IMR-90 (cell line): ENCODE measurements around the gene SELP. TPM values are rescaled to one million over a fixed set of nuclear protein-coding genes. Genes with fewer than 3 reads are reported as not detected.

Source experiments
- ATAC-seq: fragments of 200-7000 bp; cut with Tn5 transposase; 2 replicates; pipeline ENCODE4 v1.9.1; 2020; ENCODE audit warnings: low read depth, mild to moderate bottlenecking, moderate library complexity
- BruUV-seq: library from RNA; stranded (reverse); fragments of 400-500 nt; replicated peaks from 2 replicates; lab custom pipeline; 2021; lab: Mats Ljungman, UMichigan
- CTCF ChIA-PET: fragments of 300-600 bp; formaldehyde crosslinking; extraction: SDS; loops from one replicate; lab custom pipeline; 2021; ENCODE audit warnings: antibody characterized with exemption; lab: Yijun Ruan, JAX
- POLR2A ChIA-PET: fragments of 300-600 bp; sonication (Branson Sonifier 250); formaldehyde crosslinking; loops from one replicate; lab custom pipeline; 2022; ENCODE audit warnings: antibody characterized with exemption; ENCODE audit not compliant: unreplicated experiment; lab: Charles Lee
- DNase-seq: peaks from one replicate; pipeline ENCODE4 v3.0.0; 2013
- H2AFZ ChIP-seq: replicated peaks from 2 replicates; pipeline ENCODE3; 2013; ENCODE audit warnings: low read length, mild to moderate bottlenecking; ENCODE audit not compliant: poor library complexity
- H2AK5ac ChIP-seq: 2 replicates; pipeline ENCODE4 v1.6.1; 2013; ENCODE audit warnings: low read depth, low read length, inconsistent platforms
- H2AK9ac ChIP-seq: replicated peaks from 2 replicates; pipeline ENCODE3; 2013; ENCODE audit warnings: mild to moderate bottlenecking, low read depth, low read length, moderate library complexity; ENCODE audit not compliant: poor library complexity
- H2BK120ac ChIP-seq: 2 replicates; pipeline ENCODE4 v1.6.1; 2013; ENCODE audit warnings: low read depth, low read length, inconsistent platforms
- H2BK15ac ChIP-seq: 3 replicates; pipeline ENCODE4 v1.6.1; 2013; ENCODE audit warnings: low read depth, low read length, inconsistent platforms
- H2BK20ac ChIP-seq: 2 replicates; pipeline ENCODE4 v1.6.1; 2013; ENCODE audit warnings: low read depth, mild to moderate bottlenecking, inconsistent platforms, low read length, moderate library complexity
- H2BK5ac ChIP-seq: 2 replicates; pipeline ENCODE4 v1.6.1; 2013; ENCODE audit warnings: mild to moderate bottlenecking, low read depth, low read length, inconsistent platforms; ENCODE audit not compliant: poor library complexity, severe bottlenecking
- H3K14ac ChIP-seq: replicated peaks from 2 replicates; pipeline ENCODE4 v1.6.1; 2013; ENCODE audit warnings: low read depth, low read length, inconsistent platforms
- H3K18ac ChIP-seq: 2 replicates; pipeline ENCODE4 v1.6.1; 2013; ENCODE audit warnings: low read depth, low read length, control low read depth
- H3K23ac ChIP-seq: 2 replicates; pipeline ENCODE4 v1.6.1; 2013; ENCODE audit warnings: low read depth, low read length, inconsistent platforms
- H3K27ac ChIP-seq: 2 replicates; pipeline ENCODE4 v1.5.1; 2013; ENCODE audit warnings: mild to moderate bottlenecking, control low read depth, low read length; ENCODE audit not compliant: insufficient read depth
- H3K27me3 ChIP-seq: 2 replicates; pipeline ENCODE4 v1.6.1; 2013; ENCODE audit warnings: low read length; ENCODE audit not compliant: control insufficient read depth, insufficient read depth
- H3K36me3 ChIP-seq: 2 replicates; pipeline ENCODE4 v1.6.1; 2013; ENCODE audit warnings: low read length, mixed read lengths; ENCODE audit not compliant: control insufficient read depth, insufficient read depth
- H3K4ac ChIP-seq: 2 replicates; pipeline ENCODE4 v1.6.1; 2013; ENCODE audit warnings: low read depth, low read length, inconsistent platforms
- H3K4me1 ChIP-seq: 2 replicates; pipeline ENCODE4 v1.6.1; 2013; ENCODE audit warnings: low read length, mixed read lengths; ENCODE audit not compliant: control insufficient read depth, insufficient read depth
- H3K4me2 ChIP-seq: 2 replicates; pipeline ENCODE4 v1.6.1; 2013; ENCODE audit warnings: low read depth, mild to moderate bottlenecking, control low read depth, low read length, moderate library complexity
- H3K4me3 ChIP-seq: 2 replicates; pipeline ENCODE4 v1.5.1; 2013; ENCODE audit warnings: low read depth, mild to moderate bottlenecking, control low read depth, low read length, moderate library complexity; ENCODE audit not compliant: insufficient read depth
- H3K56ac ChIP-seq: 2 replicates; pipeline ENCODE4 v1.6.1; 2013; ENCODE audit warnings: low read length, inconsistent platforms; ENCODE audit not compliant: insufficient read depth; ENCODE audit errors: extremely low read depth
- H3K79me1 ChIP-seq, 2 experiments: 2 replicates each; pipeline ENCODE4 v1.6.1; 2013; ENCODE audit warnings: low read length in 2 of 2, inconsistent platforms in 1 of 2, low read depth in 1 of 2
- H3K9ac ChIP-seq: 2 replicates; pipeline ENCODE4 v1.6.1; 2013; ENCODE audit warnings: low read depth, low read length, control low read depth
- H3K9me1 ChIP-seq: 2 replicates; pipeline ENCODE4 v1.6.1; 2013; ENCODE audit warnings: low read length, inconsistent platforms; ENCODE audit not compliant: insufficient read depth
- H3K9me3 ChIP-seq: 2 replicates; pipeline ENCODE4 v1.6.1; 2013; ENCODE audit warnings: low read length; ENCODE audit not compliant: control insufficient read depth, insufficient read depth
- H4K20me1 ChIP-seq: 2 replicates; pipeline ENCODE4 v1.6.1; 2013; ENCODE audit warnings: low read length, inconsistent platforms; ENCODE audit not compliant: insufficient read depth
- H4K5ac ChIP-seq: 2 replicates; pipeline ENCODE4 v1.6.1; 2013; ENCODE audit warnings: mild to moderate bottlenecking, low read depth, low read length, control low read depth
- H4K8ac ChIP-seq, 2 experiments: 2 replicates each; pipeline ENCODE4 v1.6.1; 2013; ENCODE audit warnings: low read depth in 2 of 2, low read length in 2 of 2, control low read depth in 1 of 2, inconsistent platforms in 1 of 2
- H4K91ac ChIP-seq: 2 replicates; pipeline ENCODE4 v1.6.1; 2013; ENCODE audit warnings: low read depth, low read length, inconsistent platforms; ENCODE audit not compliant: insufficient read depth
- BHLHE40 ChIP-seq: fragments of 150-350 bp; IDR thresholded peaks from 2 replicates; pipeline ENCODE4 v1.6.1; 2016; ENCODE audit warnings: mild to moderate bottlenecking, low read depth, low read length
- CEBPB ChIP-seq: IDR thresholded peaks from 2 replicates; pipeline ENCODE4 v1.6.1; 2012; ENCODE audit warnings: low read depth, low read length, improper control_type of control experiment
- CHD1 ChIP-seq: IDR thresholded peaks from 2 replicates; pipeline ENCODE4 v1.6.1; 2012; ENCODE audit warnings: low read depth, low read length, improper control_type of control experiment
- CTCF ChIP-seq: conservative IDR thresholded peaks from 2 replicates; pipeline ENCODE4 v1.5.1; 2012; ENCODE audit warnings: mild to moderate bottlenecking, low read depth, low read length, improper control_type of control experiment
- ELK1 ChIP-seq: fragments of 150-350 bp; IDR thresholded peaks from 2 replicates; pipeline ENCODE4 v1.6.1; 2016; ENCODE audit warnings: low read depth, mild to moderate bottlenecking, low read length, moderate library complexity, borderline replicate concordance
- FOS ChIP-seq: fragments of 150-350 bp; IDR thresholded peaks from 2 replicates; pipeline ENCODE4 v1.6.1; 2016; ENCODE audit warnings: low read depth, low read length
- MAFK ChIP-seq: IDR thresholded peaks from 2 replicates; pipeline ENCODE4 v1.6.1; 2012; ENCODE audit warnings: low read depth, low read length, improper control_type of control experiment
- MAZ ChIP-seq: IDR thresholded peaks from 2 replicates; pipeline ENCODE4 v1.6.1; 2012; ENCODE audit warnings: low read depth, mild to moderate bottlenecking, low read length, improper control_type of control experiment, moderate library complexity, borderline replicate concordance
- MXI1 ChIP-seq: IDR thresholded peaks from 2 replicates; pipeline ENCODE4 v1.6.1; 2012; ENCODE audit warnings: low read depth, mild to moderate bottlenecking, low read length, moderate library complexity, borderline replicate concordance
- NFE2L2 ChIP-seq: fragments of 150-350 bp; IDR thresholded peaks from 2 replicates; pipeline ENCODE4 v1.6.1; 2016; ENCODE audit warnings: low read depth, mild to moderate bottlenecking, low read length
- POLR2A ChIP-seq: IDR thresholded peaks from 2 replicates; pipeline ENCODE4 v1.6.1; 2012; ENCODE audit warnings: mild to moderate bottlenecking, low read depth, low read length
- RAD21 ChIP-seq: IDR thresholded peaks from 2 replicates; pipeline ENCODE4 v1.6.1; 2012; ENCODE audit warnings: low read length, improper control_type of control experiment
- RCOR1 ChIP-seq: IDR thresholded peaks from 2 replicates; pipeline ENCODE4 v1.6.1; 2012; ENCODE audit warnings: mild to moderate bottlenecking, low read length, improper control_type of control experiment; ENCODE audit not compliant: insufficient replicate concordance
- RFX5 ChIP-seq: IDR thresholded peaks from 2 replicates; pipeline ENCODE4 v1.8.0; 2012; ENCODE audit warnings: low read depth, mild to moderate bottlenecking, low read length, moderate library complexity
- SMC3 ChIP-seq: fragments of 150-350 bp; IDR thresholded peaks from 2 replicates; pipeline ENCODE4 v1.6.1; 2016; ENCODE audit warnings: low read depth, mild to moderate bottlenecking, antibody characterized with exemption, low read length, moderate library complexity
- USF2 ChIP-seq: fragments of 150-350 bp; IDR thresholded peaks from 2 replicates; pipeline ENCODE4 v1.6.1; 2017; ENCODE audit warnings: mild to moderate bottlenecking, antibody characterized with exemption, low read length, low read depth
- WGBS, 2 experiments: methylation state at CpG; one replicate each; pipeline versions ENCODE4 v1.1.5 to v1.1.7; 2013; ENCODE audit warnings: missing lambda C conversion rate in 2 of 2; ENCODE audit not compliant: insufficient read length in 1 of 2; ENCODE audit errors: extremely low coverage in 2 of 2; 5-methylcytosine and 5-hydroxymethylcytosine counted together
- dilution Hi-C: fragments of 300-500 bp; cut with HindIII; formaldehyde crosslinking; loops from one replicate; pipeline ENCODE4 v1.14.3; 2018; ENCODE audit warnings: low sequenced_read_pairs; ENCODE audit not compliant: unreplicated experiment
- in situ Hi-C: fragments of 300-500 bp; cut with MboI; formaldehyde crosslinking; loops from 3 replicates; pipeline ENCODE4 v1.14.3; 2019; ENCODE audit warnings: low sequenced_read_pairs, inconsistent platforms, mixed read lengths
- intact Hi-C: fragments of 100-400 bp; cut with micrococcal nuclease; formaldehyde crosslinking; loops from 2 replicates; pipeline ENCODE4 v1.10.0; 2022
- polyA plus RNA-seq, 3 experiments: library from polyadenylated mRNA; depleted of rRNA; stranded (reverse); fragments of >200 nt; gene quantifications; 2 replicates each; pipeline ENCODE4 v1.2.3, GENCODE V29; 2012; ENCODE audit warnings: low replicate concordance in 1 of 3
- total RNA-seq: library from RNA; depleted of rRNA; stranded (reverse); fragments of >200 nt; gene quantifications from 2 replicates; pipeline ENCODE4 v1.2.3, GENCODE V29; 2012

Gene SELP
- total and polyA plus RNA-seq, 2 of the 4 experiments (the other 2 are of a cell fraction): not detected

- Histone ChIP-seq H4K8ac (no peak overlapping the region), H3K4me2 (no peak overlapping the region), H2AFZ (no peak overlapping the region), H3K56ac (no peak overlapping the region), H3K9ac (no peak overlapping the region), H3K9me1 (no peaks in the 10 kb centered on the region), H2BK5ac (no peak overlapping the region), H2BK15ac (no peak overlapping the region), H3K14ac (no peak overlapping the region), H3K79me1 (no peaks in the 10 kb centered on the region), H4K5ac (no peak overlapping the region), H4K20me1 (no peaks in the 10 kb centered on the region), H2BK20ac (no peak overlapping the region), H2AK5ac (no peak overlapping the region), H3K36me3 (no peaks in the 10 kb centered on the region), H3K27me3 (0 out of 2 replicates have a peak, but pooled peaks cover 2% of the 10 kb centered on the region), H3K9me3 (no peaks in the 10 kb centered on the region), H4K91ac (no peak overlapping the region), H2BK120ac (no peak overlapping the region), H3K27ac (no peak overlapping the region), H3K23ac (no peak overlapping the region), H3K18ac (no peak overlapping the region), H3K4me3 (no peak overlapping the region), H3K4me1 (no peaks in the 10 kb centered on the region), H3K4ac (no peak overlapping the region), H2AK9ac (no peak overlapping the region)
- in situ Hi-C loops (no loop called here), intact Hi-C loops (no loop called here), dilution Hi-C loops (no loop called here)
- no peak for DNase-seq
- TF ChIP-seq RCOR1 (no peak), POLR2A (no peak), MXI1 (no peak), ELK1 (no peak), MAFK (no peak), CHD1 (no peak), FOS (no peak), CEBPB (no peak), BHLHE40 (no peak), NFE2L2 (no peak), RFX5 (no peak), CTCF (no peak), SMC3 (no peak), USF2 (no peak), MAZ (no peak), RAD21 (no peak)
- no peak for ATAC-seq
- no TSS peak for BruUV-seq
- CTCF ChIA-PET: no interaction called here
- POLR2A ChIA-PET: no interaction called here
- WGBS, 2 experiments: no CpG with 5 or more reads among the region's 4 CpGs
Observed at GRCh38 chr1:169574336-169574735, 55.6 kb downstream of the SELP start.
